Measurements from ENCODE around the gene FNDC3A. TPM values are rescaled to one million over a fixed set of nuclear protein-coding genes. Genes with fewer than 3 reads are reported as not detected.
A peak's percentile ranks its signal among the peaks of the same experiment; 100 is the strongest.

Gene FNDC3A
- total RNA-seq, 1 experiment from 2014 or later, result 24.3 TPM

DNA sequence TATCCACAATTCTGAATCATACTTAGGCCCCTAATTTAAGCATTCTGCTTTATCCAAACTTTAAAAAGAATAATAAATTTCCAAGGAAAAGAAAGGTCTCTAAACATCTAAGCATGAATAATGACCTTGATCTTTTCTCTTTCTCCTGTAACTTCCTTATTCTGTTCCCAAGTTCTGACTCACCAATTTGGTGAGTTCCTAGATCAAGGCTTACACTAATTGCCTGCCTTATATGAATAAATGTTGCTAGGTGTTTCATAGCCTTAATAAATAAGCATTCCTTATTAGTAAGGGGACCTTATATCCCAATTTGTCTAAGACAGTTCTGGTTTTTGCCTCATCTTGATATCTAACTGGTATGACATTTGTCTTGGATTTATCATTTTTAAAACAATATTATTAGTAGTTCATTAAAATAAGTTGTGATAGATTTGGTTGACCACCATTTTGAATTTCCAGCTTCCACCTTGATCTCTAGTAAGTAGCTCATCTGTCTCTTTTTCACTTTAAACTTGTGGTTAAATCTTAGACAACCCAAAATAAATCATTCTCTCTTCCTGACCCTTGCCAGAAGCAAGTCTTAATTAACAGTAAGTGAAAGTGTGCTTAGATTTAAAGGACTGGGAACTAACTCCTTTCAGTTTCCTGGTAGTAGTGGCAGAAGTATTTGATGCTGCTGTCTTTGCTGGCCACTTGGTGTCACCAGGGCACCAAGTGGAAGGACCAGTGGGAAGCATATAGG is 123.2 kb downstream of the FNDC3A start:
- no TSS peak for BruUV-seq (replicated peaks)
- Histone ChIP-seq H3K9me3 (ENCODE audit: control insufficient read depth, insufficient read depth, low read depth, low read length) (no peaks in the 10 kb centered on the region), H3K27me3 (ENCODE audit: control insufficient read depth, insufficient read depth, low read length) (no peaks in the 10 kb centered on the region), H3K36me3 (ENCODE audit: control insufficient read depth, insufficient read depth, low read length) (no peaks in the 10 kb centered on the region), H3K4me3 (ENCODE audit: low read depth in 2 of 2, low read length in 2 of 2) (no peak overlapping the region), H3K4me1 (ENCODE audit: control insufficient read depth, insufficient read depth, low read length) (no peaks in the 10 kb centered on the region), H3K27ac (ENCODE audit: low read length) (no peak overlapping the region)
- in situ Hi-C loops (cut with HindIII; ENCODE audit: low pct_unique_long_range_greater_than_20kb, low sequenced_read_pairs), result no loop called here
- CTCF ChIA-PET, result no interaction called here
- DNase-seq (ENCODE audit: low read depth, low spot score) (no peak), ATAC-seq (no peak; the same call in 1 of the 2 replicates)
- POLR2A ChIA-PET, result no interaction called here
- no peak for TF ChIP-seq POLR2AphosphoS5 (IDR thresholded peaks at IDR 0.05; ENCODE audit: low read depth, low read length)
- TF ChIP-seq, protein P1, sequence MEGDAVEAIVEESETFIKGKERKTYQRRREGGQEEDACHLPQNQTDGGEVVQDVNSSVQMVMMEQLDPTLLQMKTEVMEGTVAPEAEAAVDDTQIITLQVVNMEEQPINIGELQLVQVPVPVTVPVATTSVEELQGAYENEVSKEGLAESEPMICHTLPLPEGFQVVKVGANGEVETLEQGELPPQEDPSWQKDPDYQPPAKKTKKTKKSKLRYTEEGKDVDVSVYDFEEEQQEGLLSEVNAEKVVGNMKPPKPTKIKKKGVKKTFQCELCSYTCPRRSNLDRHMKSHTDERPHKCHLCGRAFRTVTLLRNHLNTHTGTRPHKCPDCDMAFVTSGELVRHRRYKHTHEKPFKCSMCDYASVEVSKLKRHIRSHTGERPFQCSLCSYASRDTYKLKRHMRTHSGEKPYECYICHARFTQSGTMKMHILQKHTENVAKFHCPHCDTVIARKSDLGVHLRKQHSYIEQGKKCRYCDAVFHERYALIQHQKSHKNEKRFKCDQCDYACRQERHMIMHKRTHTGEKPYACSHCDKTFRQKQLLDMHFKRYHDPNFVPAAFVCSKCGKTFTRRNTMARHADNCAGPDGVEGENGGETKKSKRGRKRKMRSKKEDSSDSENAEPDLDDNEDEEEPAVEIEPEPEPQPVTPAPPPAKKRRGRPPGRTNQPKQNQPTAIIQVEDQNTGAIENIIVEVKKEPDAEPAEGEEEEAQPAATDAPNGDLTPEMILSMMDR (IDR thresholded peaks at IDR 0.05), result peak; percentile 45; the same call in 1 of the 2 replicates
- intact Hi-C loops (cut with micrococcal nuclease; ENCODE audit: unreplicated experiment), result no loop called here

DNA sequence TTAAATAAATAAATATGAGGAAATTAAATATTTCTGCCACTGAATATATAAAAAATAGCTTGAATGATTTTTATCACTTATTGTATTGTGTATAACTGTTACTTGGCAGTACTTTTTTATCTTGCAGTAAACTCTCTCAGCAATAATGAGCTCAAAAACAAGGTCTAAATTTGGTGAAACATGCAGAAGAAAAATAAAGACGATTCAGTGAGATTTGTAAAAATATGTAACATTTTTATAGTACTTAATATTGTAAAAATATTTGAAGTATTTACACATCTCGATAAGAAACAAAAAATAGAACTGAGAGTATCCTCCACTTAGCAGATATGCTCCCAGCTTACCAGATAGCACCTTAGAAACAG is 123.8 kb downstream of the FNDC3A start:
- CTCF ChIA-PET, result no interaction called here
- Histone ChIP-seq H3K4me3 (ENCODE audit: low read depth in 2 of 2, low read length in 2 of 2) (no peak overlapping the region), H3K9me3 (ENCODE audit: control insufficient read depth, insufficient read depth, low read depth, low read length) (no peaks in the 10 kb centered on the region), H3K27ac (ENCODE audit: low read length) (no peak overlapping the region), H3K36me3 (ENCODE audit: control insufficient read depth, insufficient read depth, low read length) (no peaks in the 10 kb centered on the region), H3K4me1 (ENCODE audit: control insufficient read depth, insufficient read depth, low read length) (no peaks in the 10 kb centered on the region), H3K27me3 (ENCODE audit: control insufficient read depth, insufficient read depth, low read length) (no peaks in the 10 kb centered on the region)
- DNase-seq (ENCODE audit: low read depth, low spot score) (no peak), ATAC-seq (no peak)
- TF ChIP-seq, protein P1 (IDR thresholded peaks at IDR 0.05), result peak; percentile 12; the same call in 1 of the 2 replicates
- TF ChIP-seq SIN3A (IDR thresholded peaks at IDR 0.05; ENCODE audit: borderline replicate concordance, insufficient read depth, low read depth, low read length), result no peak
- intact Hi-C loops (cut with micrococcal nuclease; ENCODE audit: unreplicated experiment) (no loop called here), in situ Hi-C loops (cut with HindIII; ENCODE audit: low pct_unique_long_range_greater_than_20kb, low sequenced_read_pairs) (no loop called here)
- POLR2A ChIA-PET, result no interaction called here
- BruUV-seq (replicated peaks), result no TSS peak

DNA sequence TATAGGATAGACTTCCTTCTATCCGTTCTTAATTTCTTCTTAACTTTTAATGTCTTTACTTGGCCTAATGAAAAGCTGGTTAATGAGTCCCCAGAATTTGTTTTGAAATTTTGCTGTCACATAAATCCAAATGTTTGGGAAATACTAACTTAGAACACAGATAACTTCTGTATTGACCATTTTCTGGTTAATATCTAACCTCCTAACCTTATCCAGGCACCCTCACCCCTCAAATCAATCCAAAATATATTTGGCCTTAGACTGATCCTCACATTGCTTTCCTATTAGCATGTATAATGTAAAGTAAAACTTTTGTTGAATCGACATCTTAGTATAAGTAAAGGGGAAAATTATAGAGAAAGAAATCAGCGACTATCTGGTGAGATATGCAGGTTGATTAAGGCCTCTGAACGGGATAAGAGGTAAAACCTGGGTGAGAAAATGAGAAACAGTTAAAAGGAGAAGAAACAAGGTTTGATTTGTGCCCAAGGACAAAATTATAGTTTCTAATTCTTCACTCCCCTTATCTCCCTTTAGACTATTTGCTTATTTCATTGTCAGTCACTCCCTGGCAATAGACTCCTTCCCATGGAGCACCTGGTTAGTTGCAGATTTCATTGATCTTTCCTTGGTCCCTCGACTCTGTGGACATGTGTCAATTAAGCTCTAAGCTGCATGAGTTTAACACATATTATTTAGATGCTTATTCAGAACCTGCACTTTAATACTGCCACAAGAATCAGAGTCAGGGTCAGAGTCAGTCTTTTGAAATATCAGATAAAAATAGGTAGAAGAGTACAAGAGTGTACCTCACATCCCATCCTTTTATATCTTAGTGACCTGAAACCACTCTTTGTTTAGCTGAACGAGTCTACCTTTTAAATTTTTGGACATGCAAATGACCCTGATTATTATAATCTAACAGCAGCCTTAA is 125.2 kb downstream of the FNDC3A start:
- POLR2A ChIA-PET, result no interaction called here
- TF ChIP-seq SIN3A (IDR thresholded peaks at IDR 0.05; ENCODE audit: borderline replicate concordance, insufficient read depth, low read depth, low read length) (no peak), TCF7L2 (IDR thresholded peaks at IDR 0.05; ENCODE audit: low read depth, low read length) (no peak), POLR2AphosphoS5 (IDR thresholded peaks at IDR 0.05; ENCODE audit: low read depth, low read length) (no peak)
- TF ChIP-seq, protein P1 (IDR thresholded peaks at IDR 0.05), result no peak
- TF ChIP-seq, protein P2, sequence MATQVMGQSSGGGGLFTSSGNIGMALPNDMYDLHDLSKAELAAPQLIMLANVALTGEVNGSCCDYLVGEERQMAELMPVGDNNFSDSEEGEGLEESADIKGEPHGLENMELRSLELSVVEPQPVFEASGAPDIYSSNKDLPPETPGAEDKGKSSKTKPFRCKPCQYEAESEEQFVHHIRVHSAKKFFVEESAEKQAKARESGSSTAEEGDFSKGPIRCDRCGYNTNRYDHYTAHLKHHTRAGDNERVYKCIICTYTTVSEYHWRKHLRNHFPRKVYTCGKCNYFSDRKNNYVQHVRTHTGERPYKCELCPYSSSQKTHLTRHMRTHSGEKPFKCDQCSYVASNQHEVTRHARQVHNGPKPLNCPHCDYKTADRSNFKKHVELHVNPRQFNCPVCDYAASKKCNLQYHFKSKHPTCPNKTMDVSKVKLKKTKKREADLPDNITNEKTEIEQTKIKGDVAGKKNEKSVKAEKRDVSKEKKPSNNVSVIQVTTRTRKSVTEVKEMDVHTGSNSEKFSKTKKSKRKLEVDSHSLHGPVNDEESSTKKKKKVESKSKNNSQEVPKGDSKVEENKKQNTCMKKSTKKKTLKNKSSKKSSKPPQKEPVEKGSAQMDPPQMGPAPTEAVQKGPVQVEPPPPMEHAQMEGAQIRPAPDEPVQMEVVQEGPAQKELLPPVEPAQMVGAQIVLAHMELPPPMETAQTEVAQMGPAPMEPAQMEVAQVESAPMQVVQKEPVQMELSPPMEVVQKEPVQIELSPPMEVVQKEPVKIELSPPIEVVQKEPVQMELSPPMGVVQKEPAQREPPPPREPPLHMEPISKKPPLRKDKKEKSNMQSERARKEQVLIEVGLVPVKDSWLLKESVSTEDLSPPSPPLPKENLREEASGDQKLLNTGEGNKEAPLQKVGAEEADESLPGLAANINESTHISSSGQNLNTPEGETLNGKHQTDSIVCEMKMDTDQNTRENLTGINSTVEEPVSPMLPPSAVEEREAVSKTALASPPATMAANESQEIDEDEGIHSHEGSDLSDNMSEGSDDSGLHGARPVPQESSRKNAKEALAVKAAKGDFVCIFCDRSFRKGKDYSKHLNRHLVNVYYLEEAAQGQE (IDR thresholded peaks at IDR 0.05; ENCODE audit: insufficient read depth in 1 of 2, low read depth in 2 of 2, low read length in 1 of 2), result no peak
- BruUV-seq (replicated peaks), result no TSS peak
- CTCF ChIA-PET, result no interaction called here
- no peaks in the 10 kb centered on the region for H3K4me1 ChIP-seq (ENCODE audit: control insufficient read depth, insufficient read depth, low read length)
- DNase-seq (ENCODE audit: low read depth, low spot score) (no peak), ATAC-seq (no peak)
- H3K36me3 ChIP-seq (ENCODE audit: control insufficient read depth, insufficient read depth, low read length), result no peaks in the 10 kb centered on the region
- H3K27me3 ChIP-seq (ENCODE audit: control insufficient read depth, insufficient read depth, low read length), result no peaks in the 10 kb centered on the region
- H3K9me3 ChIP-seq (ENCODE audit: control insufficient read depth, insufficient read depth, low read depth, low read length), result no peaks in the 10 kb centered on the region
- H3K4me3 ChIP-seq (ENCODE audit: low read depth in 2 of 2, low read length in 2 of 2), result no peak overlapping the region
- H3K27ac ChIP-seq (ENCODE audit: low read length), result no peak overlapping the region
- in situ Hi-C loops (cut with HindIII; ENCODE audit: low pct_unique_long_range_greater_than_20kb, low sequenced_read_pairs), result no loop called here
- intact Hi-C loops (cut with micrococcal nuclease; ENCODE audit: unreplicated experiment), result no loop called here
